ENCODE data around the gene SGSH.

SGSH gene

GRCh38 chr17:80182118-80182844, 37.9 kb downstream of the SGSH start:
- DNase-seq, result no peak

- DNase-seq, result no peak
These were observed 38.7 kb downstream of the SGSH start for GRCh38 chr17:80181431-80181830.

- DNase-seq, result no peak
These were observed 39.9 kb downstream of the SGSH start for GRCh38 chr17:80180192-80180591.

- DNase-seq, result no peak
These were observed 42.0 kb downstream of the SGSH start for GRCh38 chr17:80177986-80178595.

GRCh38 chr17:80176757-80177156, 43.4 kb downstream of the SGSH start:
- DNase-seq, result no peak

- no peak for DNase-seq
These were observed 46.2 kb downstream of the SGSH start for GRCh38 chr17:80173916-80174315.

GRCh38 chr17:80173126-80173525, 47.0 kb downstream of the SGSH start:
- no peak for DNase-seq

GRCh38 chr17:80171681-80172080, 48.5 kb downstream of the SGSH start:
- DNase-seq, result no peak

- no peak for DNase-seq
These were observed 50.2 kb downstream of the SGSH start, which contains the start of gene CARD14 for GRCh38 chr17:80169784-80170500. TSS of gene CARD14 (plus strand) at chr17:80170030. CDS start at chr17:80181439, 11,409 bp downstream.

GRCh38 chr17:80169107-80169506, 51.0 kb downstream of the SGSH start:
- DNase-seq, result no peak

- no peak for DNase-seq
These were observed 51.8 kb downstream of the SGSH start for GRCh38 chr17:80168371-80168770.

GRCh38 chr17:80166446-80166845, 53.7 kb downstream of the SGSH start:
- DNase-seq, result no peak

GRCh38 chr17:80164185-80164584, 55.9 kb downstream of the SGSH start:
- DNase-seq, result no peak

- DNase-seq, result no peak
These were observed 56.8 kb downstream of the SGSH start for GRCh38 chr17:80163336-80163735.

GRCh38 chr17:80160536-80160935, 59.6 kb downstream of the SGSH start:
- no peak for DNase-seq

All from suppressor macrophage treated with lipopolysaccharide for 1 hour (primary cell).